Measurements from ENCODE around the gene PLCXD1. TPM values are rescaled to one million over a fixed set of nuclear protein-coding genes. Genes with fewer than 3 reads are reported as not detected.
A peak's percentile ranks its signal among the peaks of the same experiment; 100 is the strongest.

The PLCXD1 gene
- total RNA-seq, 1 donor from 2014 or later, result 10.9 TPM

- Mint-ChIP-seq H3K27me3 (ENCODE audit: unreplicated experiment) (no peaks in the 10 kb centered on the region), H3K36me3 (ENCODE audit: unreplicated experiment) (no peaks in the 10 kb centered on the region), H3K27ac (ENCODE audit: unreplicated experiment) (no peak overlapping the region), H3K9me3 (ENCODE audit: unreplicated experiment) (no peaks in the 10 kb centered on the region), H3K4me3 (ENCODE audit: unreplicated experiment) (no peak overlapping the region), H3K4me1 (ENCODE audit: unreplicated experiment) (peaks cover 8% of the 10 kb centered on the region)
- no peak for TF ChIP-seq CTCF (IDR thresholded peaks at IDR 0.05)
- peak; percentile 83 for DNase-seq (ENCODE audit: extremely low spot score, unreplicated experiment)
Measured at GRCh38 chrX:257681-258289, 23.4 kb upstream of the PLCXD1 start.

DNA sequence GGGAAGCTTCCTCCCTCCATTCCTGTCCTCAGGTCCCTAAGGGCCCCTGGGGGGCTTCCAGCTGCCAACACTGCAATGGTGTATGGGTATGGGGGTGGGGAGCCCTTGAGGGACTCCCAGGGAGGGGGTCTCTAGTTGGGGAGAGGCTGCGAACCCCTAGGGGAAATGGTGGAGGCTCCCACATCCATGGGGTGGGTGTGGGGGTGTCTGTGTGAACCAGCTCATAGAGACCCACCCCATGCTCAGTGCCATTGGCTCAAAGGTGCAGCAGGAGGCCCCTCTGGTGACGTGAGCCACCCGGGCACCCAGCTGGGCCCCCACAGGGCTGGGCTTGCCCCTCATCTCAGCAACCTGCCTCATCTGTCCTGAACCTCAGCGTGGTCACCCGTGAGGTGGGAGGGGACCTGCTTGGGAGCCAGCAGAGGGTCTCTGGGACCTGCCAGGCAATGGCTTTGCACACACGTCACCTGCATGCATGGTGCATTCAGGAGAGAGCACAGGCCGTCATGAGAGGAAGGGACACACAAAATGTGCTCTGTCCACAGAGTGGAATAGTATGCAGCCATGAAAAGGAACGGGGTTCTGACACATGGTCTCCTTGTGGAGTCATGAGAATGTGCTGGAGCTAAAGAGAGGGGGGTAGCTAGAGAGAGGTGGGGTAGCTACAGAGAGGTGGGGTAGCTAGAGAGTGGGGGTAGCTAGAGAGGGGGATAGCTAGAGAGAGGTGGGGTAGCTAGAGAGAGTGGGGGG lies 22.7 kb upstream of the PLCXD1 start:
- DNase-seq (ENCODE audit: extremely low spot score, unreplicated experiment), result peak; percentile 77
- H3K4me1 Mint-ChIP-seq (ENCODE audit: unreplicated experiment), result peaks cover 8% of the 10 kb centered on the region
- H3K27me3 Mint-ChIP-seq (ENCODE audit: unreplicated experiment), result no peaks in the 10 kb centered on the region
- no peak overlapping the region for H3K4me3 Mint-ChIP-seq (ENCODE audit: unreplicated experiment)
- TF ChIP-seq CTCF (IDR thresholded peaks at IDR 0.05), result no peak
- H3K27ac Mint-ChIP-seq (ENCODE audit: unreplicated experiment), result no peak overlapping the region
- H3K9me3 Mint-ChIP-seq (ENCODE audit: unreplicated experiment), result no peaks in the 10 kb centered on the region
- H3K36me3 Mint-ChIP-seq (ENCODE audit: unreplicated experiment), result no peaks in the 10 kb centered on the region

DNA sequence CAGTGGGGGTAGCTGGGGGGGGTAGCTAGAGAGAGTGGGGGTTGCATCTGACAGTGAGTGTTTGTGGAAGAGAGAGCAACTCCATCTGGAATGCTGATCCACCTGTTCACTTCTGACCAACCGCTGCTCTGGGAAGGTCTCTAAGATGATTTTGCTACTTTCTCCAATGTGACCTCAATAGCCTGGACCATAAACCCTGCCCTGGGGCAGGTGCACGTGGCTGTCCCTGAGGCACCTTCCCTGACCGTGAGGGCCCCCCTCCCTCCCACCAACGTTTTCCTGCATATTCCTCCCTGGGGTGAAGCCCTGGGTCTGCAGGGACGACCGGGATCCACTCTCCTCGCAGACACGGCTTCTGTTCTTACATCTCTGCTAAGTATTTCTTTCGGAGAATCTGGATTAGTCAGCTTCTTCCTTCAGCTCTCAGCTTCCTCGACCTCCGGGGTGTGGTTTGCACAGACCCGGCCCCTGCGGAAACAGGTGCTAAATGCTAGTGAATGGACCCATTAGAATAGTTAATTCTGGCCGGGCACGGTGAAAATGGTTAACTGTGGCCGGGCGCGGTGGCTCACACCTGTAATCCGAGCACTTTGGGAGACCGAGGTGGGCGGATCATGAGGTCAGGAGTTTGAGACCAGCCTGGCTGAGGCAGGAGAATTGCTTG lies 21.4 kb upstream of the PLCXD1 start:
- Mint-ChIP-seq H3K27ac (ENCODE audit: unreplicated experiment) (no peak overlapping the region), H3K4me3 (ENCODE audit: unreplicated experiment) (no peak overlapping the region), H3K27me3 (ENCODE audit: unreplicated experiment) (no peaks in the 10 kb centered on the region), H3K9me3 (ENCODE audit: unreplicated experiment) (no peaks in the 10 kb centered on the region), H3K36me3 (ENCODE audit: unreplicated experiment) (no peaks in the 10 kb centered on the region), H3K4me1 (ENCODE audit: unreplicated experiment) (peaks cover 8% of the 10 kb centered on the region)
- no peak for TF ChIP-seq CTCF (IDR thresholded peaks at IDR 0.05)
- no peak for DNase-seq (ENCODE audit: extremely low spot score, unreplicated experiment)

DNA sequence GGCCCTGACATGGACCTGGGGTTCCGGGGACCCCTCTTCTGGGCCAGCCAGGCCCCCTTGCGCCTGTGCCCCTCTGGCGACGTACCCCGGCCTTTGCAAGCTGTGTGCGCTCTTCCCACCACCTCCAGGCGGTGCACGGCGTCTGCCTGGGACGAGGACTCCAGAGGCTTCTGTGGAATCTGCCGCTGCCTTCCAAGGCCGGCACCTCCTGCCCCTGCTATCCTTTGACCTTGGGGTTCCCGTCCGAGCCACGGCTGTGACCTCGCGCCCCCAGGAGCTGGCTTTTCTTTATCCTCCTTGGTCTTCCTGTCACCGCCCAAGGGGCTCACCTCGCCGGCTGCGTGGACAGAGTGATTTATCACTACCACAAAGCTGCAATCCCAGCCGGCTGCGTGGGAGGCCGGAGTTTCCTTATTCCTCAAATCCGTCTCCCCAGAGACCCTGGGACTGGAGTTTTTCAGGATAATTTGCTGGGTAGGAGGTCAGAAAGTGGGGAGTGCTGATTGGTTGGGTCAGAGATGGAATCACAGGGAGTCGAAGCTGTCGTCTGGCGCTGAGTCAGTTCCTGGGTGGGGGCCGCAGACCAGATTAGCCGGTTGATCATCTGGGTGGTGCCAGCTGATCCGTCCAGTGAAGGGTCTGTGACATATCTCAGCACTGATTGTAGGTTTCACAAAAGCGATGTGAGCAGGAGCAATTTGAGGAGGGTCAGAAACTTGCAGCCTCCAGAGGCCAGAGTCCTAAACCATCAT lies 19.8 kb upstream of the PLCXD1 start:
- no peaks in the 10 kb centered on the region for H3K36me3 Mint-ChIP-seq (ENCODE audit: unreplicated experiment)
- peaks cover 8% of the 10 kb centered on the region for H3K4me1 Mint-ChIP-seq (ENCODE audit: unreplicated experiment)
- H3K9me3 Mint-ChIP-seq (ENCODE audit: unreplicated experiment), result no peaks in the 10 kb centered on the region
- no peak overlapping the region for H3K4me3 Mint-ChIP-seq (ENCODE audit: unreplicated experiment)
- TF ChIP-seq CTCF (IDR thresholded peaks at IDR 0.05), result no peak
- H3K27ac Mint-ChIP-seq (ENCODE audit: unreplicated experiment), result peak overlapping the region; percentile 23
- no peaks in the 10 kb centered on the region for H3K27me3 Mint-ChIP-seq (ENCODE audit: unreplicated experiment)
- peak; percentile 82 for DNase-seq (ENCODE audit: extremely low spot score, unreplicated experiment)
